Skeletal muscle tissue (tissue), 4 donors: Measurements from ENCODE around the gene CMKLR1. TPM values are rescaled to one million over a fixed set of nuclear protein-coding genes. Genes with fewer than 3 reads are reported as not detected.

Experiments
- H3K27ac ChIP-seq: one replicate; pipeline ENCODE4 v1.7.0; 2013; ENCODE audit warnings: mild to moderate bottlenecking, low read depth, low read length, inconsistent platforms
- H3K27me3 ChIP-seq, 3 donors: one replicate each; pipeline ENCODE4 v1.7.0; 2013; ENCODE audit warnings: low read length in 3 of 3; ENCODE audit not compliant: control insufficient read depth in 3 of 3, insufficient read depth in 3 of 3
- H3K36me3 ChIP-seq, 3 donors: one replicate each; pipeline ENCODE4 v1.7.0; 2013; ENCODE audit warnings: low read length in 3 of 3; ENCODE audit not compliant: control insufficient read depth in 3 of 3, insufficient read depth in 3 of 3
- H3K4me1 ChIP-seq, 3 donors: one replicate each; pipeline ENCODE4 v1.7.0; 2013; ENCODE audit warnings: low read length in 3 of 3, mild to moderate bottlenecking in 3 of 3; ENCODE audit not compliant: control insufficient read depth in 3 of 3, insufficient read depth in 3 of 3
- H3K4me3 ChIP-seq, 3 donors: one replicate each; pipeline ENCODE4 v1.7.0; 2013; ENCODE audit warnings: low read length in 3 of 3
- H3K9ac ChIP-seq, 3 donors: one replicate each; pipeline ENCODE4 v1.7.0; 2013; ENCODE audit warnings: low read length in 3 of 3, mild to moderate bottlenecking in 3 of 3, moderate library complexity in 2 of 3, low read depth in 1 of 3
- H3K9me3 ChIP-seq, 3 donors: one replicate each; pipeline ENCODE4 v1.7.0; 2013; ENCODE audit warnings: low read length in 3 of 3; ENCODE audit not compliant: control insufficient read depth in 3 of 3
- total RNA-seq: library from RNA; depleted of rRNA; stranded (reverse); fragments of >200 nt; gene quantifications from one replicate; pipeline ENCODE4 v1.2.3, GENCODE V29; 2014
- donor health status: Osteomylitis.

Gene CMKLR1
- total RNA-seq, 1 donor from 2014 or later, result 5.7 TPM

DNA sequence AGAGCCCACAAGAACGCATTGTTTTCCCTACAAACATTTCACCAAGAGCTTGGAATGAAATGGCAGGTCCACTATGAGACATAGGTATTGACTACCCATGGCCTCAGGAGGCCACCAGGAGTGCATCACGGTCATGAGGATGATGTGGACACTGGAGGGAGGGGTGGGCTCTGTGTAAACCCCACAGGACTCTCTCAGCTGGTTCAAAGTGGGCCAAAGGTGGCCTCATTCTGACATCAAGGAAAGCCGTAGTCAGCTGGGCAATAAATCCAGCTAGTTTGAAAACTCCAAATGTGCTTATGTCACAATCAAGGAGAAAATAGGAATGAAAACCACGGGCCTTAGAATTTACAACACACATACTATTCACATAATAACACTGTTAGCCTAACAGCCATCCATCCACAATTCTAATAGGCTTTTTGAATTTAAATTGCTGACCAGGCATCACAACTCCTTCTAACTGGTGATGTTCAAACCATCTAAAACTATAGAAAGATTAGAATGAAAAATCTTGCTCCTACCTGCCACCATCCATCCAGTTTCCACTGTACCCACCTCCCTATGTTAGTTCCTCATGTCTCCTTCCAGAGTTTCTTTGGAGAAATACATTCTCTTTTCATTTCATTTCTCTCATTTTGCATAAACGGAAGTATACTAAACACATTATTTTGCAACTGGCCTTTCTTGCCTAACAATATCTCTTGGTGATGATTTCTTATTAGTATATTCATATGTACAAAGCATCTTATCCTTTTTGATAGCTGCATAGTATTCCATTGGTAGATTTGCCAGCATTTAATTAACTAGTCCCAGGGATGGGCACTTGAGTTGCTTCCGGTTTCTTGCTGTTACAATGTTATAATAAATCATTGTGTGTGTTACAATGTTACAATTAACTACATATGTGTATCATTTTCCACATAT is 21.5 kb downstream of the CMKLR1 start:
- Histone ChIP-seq H3K36me3 (no peaks in the 10 kb centered on the region), H3K9ac (no peak overlapping the region), H3K27me3 (peaks cover 0 to 2% (median 0%) of the 10 kb centered on the region in 3 donors), H3K27ac (no peak overlapping the region), H3K4me1 (peaks cover 7 to 17% (median 11%) of the 10 kb centered on the region in 3 donors), H3K9me3 (no peaks in the 10 kb centered on the region), H3K4me3 (no peak overlapping the region)

DNA sequence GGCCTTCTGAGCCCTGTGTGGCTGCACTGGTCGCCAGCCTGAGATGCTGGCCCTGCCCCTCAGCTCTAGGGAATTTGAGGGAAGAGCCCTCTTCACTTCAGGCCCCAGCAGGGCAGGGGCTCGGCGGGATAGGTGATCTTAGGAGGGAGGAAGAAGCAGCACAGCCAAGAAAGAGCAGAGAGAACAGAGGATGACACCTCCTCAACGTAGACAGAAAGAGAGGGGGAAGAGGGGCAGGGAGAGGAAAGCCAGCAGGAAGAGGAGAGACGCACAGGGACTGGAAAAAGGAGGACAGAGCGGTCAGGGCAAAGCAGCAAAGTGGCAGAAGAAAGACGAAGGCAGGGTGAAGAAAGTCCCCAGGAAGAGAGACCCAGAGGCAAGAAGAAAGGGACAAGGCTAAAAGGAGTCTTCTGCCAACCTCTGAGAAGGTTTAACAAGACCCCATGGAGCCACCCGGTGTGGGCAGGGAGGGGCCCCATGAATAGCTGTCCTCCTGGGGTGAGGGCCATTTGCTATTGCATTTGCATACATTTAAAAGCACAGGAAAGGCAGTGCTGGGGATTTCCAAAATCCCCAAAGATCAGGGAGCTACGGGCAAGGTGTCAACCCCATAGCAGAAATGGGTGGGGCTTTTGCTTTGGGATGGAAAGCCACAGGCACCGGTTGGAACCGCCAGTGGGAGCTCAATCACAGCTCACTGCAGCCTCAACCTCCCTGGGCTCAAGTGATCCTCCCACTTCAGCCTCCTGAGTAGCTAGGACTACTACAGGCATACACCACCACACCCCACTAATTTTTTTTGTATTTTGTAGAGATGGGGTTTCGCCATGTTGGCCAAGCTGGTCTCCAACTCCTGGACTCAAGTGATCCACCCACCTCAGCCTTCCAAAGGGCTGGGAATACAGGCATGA is 22.7 kb downstream of the CMKLR1 start:
- no peaks in the 10 kb centered on the region for H3K36me3 ChIP-seq
- H3K4me3 ChIP-seq, result no peak overlapping the region
- H3K27me3 ChIP-seq, result peaks cover 0 to 2% (median 0%) of the 10 kb centered on the region in 3 donors
- peaks cover 12 to 24% (median 22%) of the 10 kb centered on the region in 3 donors for H3K4me1 ChIP-seq
- no peak overlapping the region for H3K27ac ChIP-seq
- no peaks in the 10 kb centered on the region for H3K9me3 ChIP-seq
- H3K9ac ChIP-seq, result no peak overlapping the region

DNA sequence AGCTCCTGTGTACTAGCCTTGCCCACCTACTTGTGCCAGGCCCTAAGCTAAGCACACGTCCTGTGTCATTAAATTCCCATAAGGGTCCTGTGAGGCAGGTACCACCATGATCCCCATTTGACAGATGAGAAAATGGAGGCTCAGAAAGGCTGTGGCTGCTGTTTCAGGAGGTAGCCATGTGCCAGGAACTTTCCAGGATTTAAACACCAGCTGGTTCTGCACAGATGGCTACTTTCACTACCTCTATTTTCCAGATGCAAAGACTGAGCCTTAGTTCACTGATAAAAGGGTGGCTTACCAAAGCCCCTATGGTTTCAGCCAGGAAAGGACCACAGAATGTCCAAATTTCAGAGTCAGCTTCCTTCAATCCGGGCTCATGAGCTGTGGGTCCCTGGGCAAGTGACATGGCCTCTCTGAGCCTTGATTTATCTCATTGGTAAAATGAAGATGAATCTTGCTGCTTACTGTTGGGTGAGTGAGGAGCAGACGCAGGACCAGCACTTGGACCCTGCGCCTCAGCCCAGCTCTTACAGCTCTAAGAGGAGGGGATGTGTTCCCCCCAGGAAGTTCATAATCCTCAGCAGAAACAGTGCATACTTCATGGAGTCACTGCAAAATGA is 23.5 kb downstream of the CMKLR1 start:
- H3K9me3 ChIP-seq, result no peaks in the 10 kb centered on the region
- peaks cover 12 to 24% (median 22%) of the 10 kb centered on the region in 3 donors for H3K4me1 ChIP-seq
- peak overlapping the region; percentile 33 for H3K27ac ChIP-seq
- no peaks in the 10 kb centered on the region for H3K36me3 ChIP-seq
- H3K27me3 ChIP-seq, result no peaks in the 10 kb centered on the region
- no peak overlapping the region for H3K9ac ChIP-seq
- no peak overlapping the region for H3K4me3 ChIP-seq

DNA sequence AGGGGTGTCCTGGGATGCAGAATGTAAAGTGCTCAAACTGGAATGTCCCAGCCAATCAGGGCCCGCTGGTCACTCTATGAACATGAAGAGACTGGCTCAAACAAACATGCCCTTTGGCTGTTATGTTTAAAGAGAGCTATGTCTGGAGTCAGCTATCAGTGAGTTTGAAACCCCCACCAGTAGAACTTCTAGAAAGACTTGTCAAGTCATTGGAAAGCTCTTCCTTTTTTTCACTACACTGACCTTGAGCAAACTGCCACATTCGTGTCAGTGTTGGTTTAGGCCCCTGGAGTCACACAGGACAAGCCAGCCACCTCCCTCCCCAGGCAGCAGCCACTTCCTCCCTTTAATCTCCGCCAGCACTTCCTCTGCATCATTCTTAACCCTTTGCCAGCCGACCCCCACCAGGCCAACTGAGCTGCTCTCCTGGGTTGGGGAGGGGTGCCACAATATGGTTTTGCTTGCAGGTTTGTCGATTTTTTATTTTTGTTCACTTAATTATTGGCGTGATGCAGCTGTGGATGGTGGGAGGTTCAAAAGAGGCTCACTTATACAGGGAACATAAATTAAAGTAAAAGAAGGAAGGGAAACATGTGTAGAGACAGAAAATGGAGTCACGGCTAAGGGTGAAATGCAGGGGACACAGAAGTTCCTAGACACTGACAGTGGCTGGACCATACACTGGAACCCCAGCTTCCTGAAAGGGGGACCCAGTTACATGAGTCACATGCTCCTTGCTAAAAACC is 25.3 kb downstream of the CMKLR1 start:
- H3K4me3 ChIP-seq, result no peak overlapping the region

DNA sequence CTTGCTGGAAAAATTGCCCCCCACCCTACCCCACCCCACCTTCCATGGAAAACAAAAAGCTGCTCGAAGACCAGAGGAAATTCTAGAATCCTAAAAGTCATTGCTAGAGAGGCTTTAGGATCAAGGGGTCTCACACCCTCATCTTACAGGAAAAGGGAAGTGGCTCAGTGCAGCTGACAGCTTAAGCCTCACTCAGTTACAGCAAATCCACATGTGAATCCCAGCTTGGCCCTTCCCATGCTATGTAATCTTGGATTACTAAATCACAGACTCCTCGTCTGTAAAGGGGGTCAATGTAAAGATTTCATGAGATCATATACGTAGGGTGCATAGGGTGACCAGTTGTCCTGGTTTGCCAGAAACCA is 25.9 kb downstream of the CMKLR1 start:
- H3K36me3 ChIP-seq, result no peaks in the 10 kb centered on the region
- peak overlapping the region; percentile 48 for H3K27ac ChIP-seq
- H3K27me3 ChIP-seq, result no peaks in the 10 kb centered on the region
- no peak overlapping the region for H3K9ac ChIP-seq
- no peaks in the 10 kb centered on the region for H3K9me3 ChIP-seq
- no peak overlapping the region for H3K4me3 ChIP-seq
- H3K4me1 ChIP-seq, result peaks cover 22 to 30% (median 25%) of the 10 kb centered on the region in 3 donors

More for the DNA sequence above, 25.3 kb downstream of the CMKLR1 start:
- Histone ChIP-seq H3K36me3 (no peaks in the 10 kb centered on the region), H3K27me3 (no peaks in the 10 kb centered on the region), H3K4me1 (peaks cover 22 to 26% (median 22%) of the 10 kb centered on the region in 3 donors), H3K9ac (no peak overlapping the region), H3K27ac (peak overlapping the region; percentile 48), H3K9me3 (no peaks in the 10 kb centered on the region)

DNA sequence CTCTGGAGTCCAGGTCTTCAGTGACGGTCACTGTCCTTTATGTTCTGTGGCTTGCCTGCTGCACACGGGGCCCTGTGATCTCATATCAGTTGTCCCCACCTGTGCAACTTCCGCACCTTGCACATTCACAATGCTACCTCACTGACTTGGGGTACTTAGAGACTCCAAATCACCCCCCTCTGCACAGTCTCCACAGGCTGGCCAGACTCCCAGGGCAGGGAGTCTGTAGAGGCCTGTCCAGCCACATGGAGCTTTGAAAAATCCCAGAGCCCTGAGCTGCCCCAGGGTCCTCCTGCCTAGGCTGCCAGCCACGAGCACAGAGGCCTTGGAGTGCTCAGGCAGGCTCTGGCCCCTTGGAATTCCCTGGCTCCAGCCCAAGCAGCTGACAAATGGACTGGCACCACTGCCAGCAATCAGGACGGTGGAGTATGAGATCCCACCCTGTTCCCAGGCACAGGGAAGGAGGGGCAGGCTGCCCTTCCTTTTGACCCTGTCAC is 26.4 kb downstream of the CMKLR1 start:
- peak overlapping the region; percentile 30 for H3K27ac ChIP-seq

DNA sequence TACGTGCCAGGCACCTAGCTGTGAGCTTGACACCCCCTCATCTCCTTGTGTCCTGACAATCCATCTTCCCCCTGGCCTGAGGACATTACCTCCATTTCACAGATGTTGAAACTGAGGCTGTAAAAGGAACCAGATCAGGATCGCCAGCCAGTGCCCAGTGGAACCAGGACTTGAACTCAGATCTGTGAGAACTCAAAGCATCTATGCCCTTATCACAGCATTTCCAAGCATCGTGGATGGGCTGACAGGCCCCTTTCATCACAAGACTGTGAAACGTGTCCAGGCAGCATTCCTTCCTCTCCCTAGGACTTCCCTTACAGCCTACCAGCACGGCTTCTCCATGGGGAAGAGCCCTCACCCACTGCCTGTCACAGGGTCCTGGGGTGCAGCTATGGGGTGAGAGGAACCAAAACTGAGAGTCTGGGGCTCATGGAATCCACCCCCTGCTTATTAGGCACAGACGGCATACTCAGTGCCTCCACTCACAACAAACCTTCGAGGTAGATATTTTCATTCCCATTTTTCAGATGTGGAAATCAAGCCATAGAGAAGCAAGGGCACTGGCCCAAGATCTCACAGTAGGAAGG is 26.9 kb downstream of the CMKLR1 start:
- H3K27ac ChIP-seq, result peak overlapping the region; percentile 30
- no peaks in the 10 kb centered on the region for H3K36me3 ChIP-seq
- H3K27me3 ChIP-seq, result no peaks in the 10 kb centered on the region
- H3K9me3 ChIP-seq, result no peaks in the 10 kb centered on the region
- peaks cover 27 to 37% (median 34%) of the 10 kb centered on the region in 3 donors for H3K4me1 ChIP-seq
- H3K4me3 ChIP-seq, result no peak overlapping the region
- H3K9ac ChIP-seq, result no peak overlapping the region

More for the DNA sequence above, 26.4 kb downstream of the CMKLR1 start:
- peaks cover 22 to 35% (median 28%) of the 10 kb centered on the region in 3 donors for H3K4me1 ChIP-seq
- H3K4me3 ChIP-seq, result peak overlapping the region in 1 of 3 donors; percentile 13
- H3K9ac ChIP-seq, result peak overlapping the region in 2 of 3 donors; percentile 40 to 43
- no peaks in the 10 kb centered on the region for H3K36me3 ChIP-seq
- H3K27me3 ChIP-seq, result no peaks in the 10 kb centered on the region
- no peaks in the 10 kb centered on the region for H3K9me3 ChIP-seq

DNA sequence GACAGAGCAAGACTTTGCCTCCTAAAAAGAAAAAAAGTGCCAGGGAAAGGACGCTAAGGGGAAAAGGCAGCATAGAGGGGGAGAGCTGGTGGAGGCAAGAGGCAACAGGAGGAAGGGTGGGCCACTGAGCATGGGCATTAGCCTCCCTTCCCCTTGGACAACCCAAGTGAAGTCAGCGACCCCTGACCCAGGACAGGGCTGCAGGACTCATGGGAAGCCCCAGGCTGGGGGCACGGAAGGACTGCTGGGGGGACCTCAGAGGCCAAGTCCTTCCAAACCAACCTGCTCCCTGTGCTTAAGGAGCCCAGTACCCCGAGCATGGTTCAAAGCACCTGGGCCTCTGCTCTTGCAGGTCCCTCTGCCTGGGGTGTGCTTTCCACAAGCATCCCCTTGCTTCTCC is 27.5 kb downstream of the CMKLR1 start:
- Histone ChIP-seq H3K9ac (no peak overlapping the region), H3K36me3 (no peaks in the 10 kb centered on the region), H3K27ac (no peak overlapping the region), H3K27me3 (peaks cover 0 to under 1% (median 0%) of the 10 kb centered on the region in 3 donors), H3K9me3 (no peaks in the 10 kb centered on the region), H3K4me3 (no peak overlapping the region), H3K4me1 (peaks cover 33 to 41% (median 39%) of the 10 kb centered on the region in 3 donors)
